Liver (tissue), 9 donors: ENCODE measurements around the gene NASP. TPM values are rescaled to one million over a fixed set of nuclear protein-coding genes. Genes with fewer than 3 reads are reported as not detected.

Experiments used
- DNase-seq: peaks from one replicate; pipeline ENCODE4 v3.0.0-alpha.2; 2017; ENCODE audit warnings: low spot score
- H3K27ac ChIP-seq, 2 donors: one replicate each; pipeline ENCODE4 v1.7.0; 2013; ENCODE audit warnings: inconsistent platforms in 2 of 2, low read length in 2 of 2, control low read depth in 1 of 2, low read depth in 1 of 2, mild to moderate bottlenecking in 1 of 2
- H3K27me3 ChIP-seq, 4 donors: one replicate each; pipeline versions ENCODE4 v1.6.1 to v1.7.0; 2013; ENCODE audit warnings: low read length in 3 of 4, inconsistent platforms in 1 of 4, mild to moderate bottlenecking in 1 of 4, moderate library complexity in 1 of 4; ENCODE audit not compliant: control insufficient read depth in 4 of 4, insufficient read depth in 4 of 4
- H3K36me3 ChIP-seq, 4 donors: one replicate each; pipeline versions ENCODE4 v1.6.1 to v1.7.0; 2013; ENCODE audit warnings: low read length in 3 of 4, mild to moderate bottlenecking in 3 of 4, low read depth in 1 of 4, moderate library complexity in 1 of 4; ENCODE audit not compliant: control insufficient read depth in 4 of 4, insufficient read depth in 3 of 4
- H3K4me1 ChIP-seq, 4 donors: one replicate each; pipeline versions ENCODE4 v1.6.1 to v1.7.0; 2013; ENCODE audit warnings: low read length in 3 of 4, mild to moderate bottlenecking in 3 of 4, moderate library complexity in 1 of 4; ENCODE audit not compliant: control insufficient read depth in 4 of 4, insufficient read depth in 4 of 4
- H3K4me3 ChIP-seq, 3 donors: one replicate each; pipeline versions ENCODE4 v1.6.1 to v1.7.0; 2013; ENCODE audit warnings: low read length in 3 of 3, control low read depth in 1 of 3, low read depth in 1 of 3, mild to moderate bottlenecking in 1 of 3
- H3K9ac ChIP-seq, 2 donors: one replicate each; pipeline ENCODE4 v1.7.0; 2013; ENCODE audit warnings: low read length in 2 of 2, mild to moderate bottlenecking in 2 of 2, moderate library complexity in 2 of 2, control low read depth in 1 of 2, low read depth in 1 of 2
- H3K9me3 ChIP-seq, 4 donors: one replicate each; pipeline versions ENCODE4 v1.6.1 to v1.7.0; 2013; ENCODE audit warnings: low read length in 3 of 4; ENCODE audit not compliant: control insufficient read depth in 4 of 4
- EGR1 ChIP-seq, 2 donors: IDR thresholded peaks; 2 replicates each; pipeline ENCODE4 v1.6.1; 2016 to 2018; ENCODE audit warnings: antibody characterized with exemption in 2 of 2, low read depth in 2 of 2
- FOXA1 ChIP-seq: IDR thresholded peaks from 2 replicates; pipeline ENCODE4 v1.6.1; 2016; ENCODE audit warnings: antibody characterized with exemption
- HNF4A ChIP-seq, 2 donors: conservative IDR thresholded peaks; 2 replicates each; pipeline ENCODE4 v1.6.1; 2016; ENCODE audit warnings: antibody characterized with exemption in 2 of 2, mild to moderate bottlenecking in 2 of 2
- HNF4G ChIP-seq: IDR thresholded peaks from 2 replicates; pipeline ENCODE4 v1.6.1; 2016; ENCODE audit warnings: antibody characterized with exemption
- JUND ChIP-seq, 2 donors: IDR thresholded peaks; 2 replicates each; pipeline ENCODE4 v1.6.1; 2016; ENCODE audit warnings: antibody characterized with exemption in 2 of 2
- NR2F2 ChIP-seq: IDR thresholded peaks from 2 replicates; pipeline ENCODE4 v1.6.1; 2016; ENCODE audit warnings: antibody characterized with exemption
- RAD21 ChIP-seq, 2 donors: IDR thresholded peaks; 2 replicates each; pipeline ENCODE4 v1.6.1; 2016; ENCODE audit warnings: antibody characterized with exemption in 2 of 2, mild to moderate bottlenecking in 2 of 2
- RXRA ChIP-seq, 2 donors: IDR thresholded peaks; 2 replicates each; pipeline ENCODE4 v1.6.1; 2017 to 2018; ENCODE audit warnings: antibody characterized with exemption in 2 of 2, mild to moderate bottlenecking in 1 of 2
- TAF1 ChIP-seq: conservative IDR thresholded peaks from 2 replicates; pipeline ENCODE4 v1.6.1; 2016; ENCODE audit warnings: antibody characterized with exemption, mild to moderate bottlenecking
- YY1 ChIP-seq: IDR thresholded peaks from 2 replicates; pipeline ENCODE4 v1.6.1; 2016; ENCODE audit warnings: antibody characterized with exemption, mild to moderate bottlenecking
- WGBS: extraction: QIAGEN DNeasy Blood & Tissue Kit; methylation state at CpG from one replicate; pipeline ENCODE4 v1.1.7; 2013; 5-methylcytosine and 5-hydroxymethylcytosine counted together
- polyA plus RNA-seq, 2 donors: library from polyadenylated mRNA; stranded (reverse) in 1 of 2; unstranded in 1 of 2; fragments of 200-250 nt in 1 of 2; fragments of >200 nt in 1 of 2; fragmentation: Nextera tagmentation in 1 of 2; extraction: Ambion mirVana in 1 of 2; gene quantifications; one replicate each; pipeline versions ENCODE4 v1.2.1 to v1.2.3, GENCODE V29; 2013 to 2015
- total RNA-seq, 2 donors: library from RNA; depleted of rRNA; stranded (reverse); fragments of >200 nt; gene quantifications; one replicate each; pipeline ENCODE4 v1.2.3, GENCODE V29; 2014
- TF ChIP-seq, protein P1 (sequence below): IDR thresholded peaks from 2 replicates; pipeline ENCODE4 v1.6.1; 2016; ENCODE audit warnings: antibody characterized with exemption, mild to moderate bottlenecking
- TF ChIP-seq, protein P2 (sequence below): IDR thresholded peaks from 2 replicates; pipeline ENCODE4 v1.6.1; 2016; ENCODE audit warnings: antibody characterized with exemption
- TF ChIP-seq, protein P3 (sequence below): fragments of 150-350 bp; IDR thresholded peaks from 2 replicates; pipeline ENCODE4 v1.5.1; 2017; ENCODE audit warnings: improper control_type of control experiment, low read depth, low read length; ENCODE audit not compliant: missing input control
- TF ChIP-seq, protein P4 (sequence below): IDR thresholded peaks from 2 replicates; pipeline ENCODE4 v1.6.1; 2016; ENCODE audit warnings: antibody characterized with exemption
- TF ChIP-seq, protein P5 (sequence below): IDR thresholded peaks from 2 replicates; pipeline ENCODE4 v1.6.1; 2016; ENCODE audit warnings: antibody characterized with exemption
- donor health status: healthy.
- donor health status: healthy.
- donor health status: healthy.
- donor health status: healthy.
- donor health status: healthy.

Gene NASP
- total and polyA plus RNA-seq, 4 donors: 24.9 to 74.9 (median 39.7) TPM

DNA sequence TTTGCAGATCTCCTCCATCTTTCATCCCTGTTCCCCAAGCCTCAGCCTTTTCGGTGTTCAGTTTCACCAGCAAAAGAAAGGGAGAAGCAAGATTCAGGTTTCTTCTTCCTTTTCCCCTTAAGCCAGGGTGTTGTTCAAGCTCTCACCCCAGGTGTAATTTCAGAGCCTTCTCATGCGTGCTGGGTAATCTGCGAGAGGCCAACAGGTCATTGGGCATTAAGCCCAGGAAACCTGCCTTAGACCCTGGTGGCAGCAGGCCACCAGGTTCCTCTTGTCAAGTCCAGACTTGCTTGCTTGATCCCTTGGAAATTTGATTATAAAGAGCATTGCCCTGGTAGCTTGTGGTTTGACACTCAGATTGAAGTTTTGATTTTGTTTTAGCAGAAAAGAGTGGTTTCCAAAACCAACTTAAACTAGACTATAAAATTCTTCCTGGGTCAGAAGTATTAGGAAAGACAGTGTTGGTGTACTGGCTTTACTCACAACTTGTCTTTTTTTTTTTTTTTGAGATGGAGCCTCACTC, 26.4 kb upstream of the NASP start:
- Histone ChIP-seq H3K27ac (peak overlapping the region; percentile 28 to 36), H3K27me3 (no peaks in the 10 kb centered on the region), H3K9ac (peak overlapping the region in 1 of 2 donors; percentile 61), H3K9me3 (no peaks in the 10 kb centered on the region), H3K4me3 (no peak overlapping the region), H3K4me1 (peaks cover 0 to 30% (median 15%) of the 10 kb centered on the region in 4 donors), H3K36me3 (peaks cover 2 to 15% (median 10%) of the 10 kb centered on the region in 4 donors)
- 29% methylated on average over 3 of the region's 3 CpGs for WGBS
- TF ChIP-seq, protein P1, sequence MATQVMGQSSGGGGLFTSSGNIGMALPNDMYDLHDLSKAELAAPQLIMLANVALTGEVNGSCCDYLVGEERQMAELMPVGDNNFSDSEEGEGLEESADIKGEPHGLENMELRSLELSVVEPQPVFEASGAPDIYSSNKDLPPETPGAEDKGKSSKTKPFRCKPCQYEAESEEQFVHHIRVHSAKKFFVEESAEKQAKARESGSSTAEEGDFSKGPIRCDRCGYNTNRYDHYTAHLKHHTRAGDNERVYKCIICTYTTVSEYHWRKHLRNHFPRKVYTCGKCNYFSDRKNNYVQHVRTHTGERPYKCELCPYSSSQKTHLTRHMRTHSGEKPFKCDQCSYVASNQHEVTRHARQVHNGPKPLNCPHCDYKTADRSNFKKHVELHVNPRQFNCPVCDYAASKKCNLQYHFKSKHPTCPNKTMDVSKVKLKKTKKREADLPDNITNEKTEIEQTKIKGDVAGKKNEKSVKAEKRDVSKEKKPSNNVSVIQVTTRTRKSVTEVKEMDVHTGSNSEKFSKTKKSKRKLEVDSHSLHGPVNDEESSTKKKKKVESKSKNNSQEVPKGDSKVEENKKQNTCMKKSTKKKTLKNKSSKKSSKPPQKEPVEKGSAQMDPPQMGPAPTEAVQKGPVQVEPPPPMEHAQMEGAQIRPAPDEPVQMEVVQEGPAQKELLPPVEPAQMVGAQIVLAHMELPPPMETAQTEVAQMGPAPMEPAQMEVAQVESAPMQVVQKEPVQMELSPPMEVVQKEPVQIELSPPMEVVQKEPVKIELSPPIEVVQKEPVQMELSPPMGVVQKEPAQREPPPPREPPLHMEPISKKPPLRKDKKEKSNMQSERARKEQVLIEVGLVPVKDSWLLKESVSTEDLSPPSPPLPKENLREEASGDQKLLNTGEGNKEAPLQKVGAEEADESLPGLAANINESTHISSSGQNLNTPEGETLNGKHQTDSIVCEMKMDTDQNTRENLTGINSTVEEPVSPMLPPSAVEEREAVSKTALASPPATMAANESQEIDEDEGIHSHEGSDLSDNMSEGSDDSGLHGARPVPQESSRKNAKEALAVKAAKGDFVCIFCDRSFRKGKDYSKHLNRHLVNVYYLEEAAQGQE: peak; percentile 30
- TF ChIP-seq RXRA (IDR thresholded peaks at IDR 0.05) (peak; percentile 65 to 71), RAD21 (IDR thresholded peaks at IDR 0.05) (peak; percentile 29 to 53), FOXA1 (no peak), EGR1 (IDR thresholded peaks at IDR 0.05; ENCODE audit: low read depth in 2 of 2) (no peak), YY1 (no peak), JUND (IDR thresholded peaks at IDR 0.05) (peak; percentile 12 to 29), NR2F2 (peak; percentile 83), HNF4A (conservative IDR thresholded peaks at IDR 0.05) (peak; percentile 74 to 77)
- TF ChIP-seq, protein P2, sequence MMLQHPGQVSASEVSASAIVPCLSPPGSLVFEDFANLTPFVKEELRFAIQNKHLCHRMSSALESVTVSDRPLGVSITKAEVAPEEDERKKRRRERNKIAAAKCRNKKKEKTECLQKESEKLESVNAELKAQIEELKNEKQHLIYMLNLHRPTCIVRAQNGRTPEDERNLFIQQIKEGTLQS: no peak
- TF ChIP-seq, protein P3, sequence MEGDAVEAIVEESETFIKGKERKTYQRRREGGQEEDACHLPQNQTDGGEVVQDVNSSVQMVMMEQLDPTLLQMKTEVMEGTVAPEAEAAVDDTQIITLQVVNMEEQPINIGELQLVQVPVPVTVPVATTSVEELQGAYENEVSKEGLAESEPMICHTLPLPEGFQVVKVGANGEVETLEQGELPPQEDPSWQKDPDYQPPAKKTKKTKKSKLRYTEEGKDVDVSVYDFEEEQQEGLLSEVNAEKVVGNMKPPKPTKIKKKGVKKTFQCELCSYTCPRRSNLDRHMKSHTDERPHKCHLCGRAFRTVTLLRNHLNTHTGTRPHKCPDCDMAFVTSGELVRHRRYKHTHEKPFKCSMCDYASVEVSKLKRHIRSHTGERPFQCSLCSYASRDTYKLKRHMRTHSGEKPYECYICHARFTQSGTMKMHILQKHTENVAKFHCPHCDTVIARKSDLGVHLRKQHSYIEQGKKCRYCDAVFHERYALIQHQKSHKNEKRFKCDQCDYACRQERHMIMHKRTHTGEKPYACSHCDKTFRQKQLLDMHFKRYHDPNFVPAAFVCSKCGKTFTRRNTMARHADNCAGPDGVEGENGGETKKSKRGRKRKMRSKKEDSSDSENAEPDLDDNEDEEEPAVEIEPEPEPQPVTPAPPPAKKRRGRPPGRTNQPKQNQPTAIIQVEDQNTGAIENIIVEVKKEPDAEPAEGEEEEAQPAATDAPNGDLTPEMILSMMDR: peak; percentile 17
- TF ChIP-seq, protein P4, sequence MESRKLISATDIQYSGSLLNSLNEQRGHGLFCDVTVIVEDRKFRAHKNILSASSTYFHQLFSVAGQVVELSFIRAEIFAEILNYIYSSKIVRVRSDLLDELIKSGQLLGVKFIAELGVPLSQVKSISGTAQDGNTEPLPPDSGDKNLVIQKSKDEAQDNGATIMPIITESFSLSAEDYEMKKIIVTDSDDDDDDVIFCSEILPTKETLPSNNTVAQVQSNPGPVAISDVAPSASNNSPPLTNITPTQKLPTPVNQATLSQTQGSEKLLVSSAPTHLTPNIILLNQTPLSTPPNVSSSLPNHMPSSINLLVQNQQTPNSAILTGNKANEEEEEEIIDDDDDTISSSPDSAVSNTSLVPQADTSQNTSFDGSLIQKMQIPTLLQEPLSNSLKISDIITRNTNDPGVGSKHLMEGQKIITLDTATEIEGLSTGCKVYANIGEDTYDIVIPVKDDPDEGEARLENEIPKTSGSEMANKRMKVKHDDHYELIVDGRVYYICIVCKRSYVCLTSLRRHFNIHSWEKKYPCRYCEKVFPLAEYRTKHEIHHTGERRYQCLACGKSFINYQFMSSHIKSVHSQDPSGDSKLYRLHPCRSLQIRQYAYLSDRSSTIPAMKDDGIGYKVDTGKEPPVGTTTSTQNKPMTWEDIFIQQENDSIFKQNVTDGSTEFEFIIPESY: peak; percentile 25
- TF ChIP-seq, protein P5, sequence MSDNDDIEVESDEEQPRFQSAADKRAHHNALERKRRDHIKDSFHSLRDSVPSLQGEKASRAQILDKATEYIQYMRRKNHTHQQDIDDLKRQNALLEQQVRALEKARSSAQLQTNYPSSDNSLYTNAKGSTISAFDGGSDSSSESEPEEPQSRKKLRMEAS: peak; percentile 35
- DNase-seq: no peak

DNA sequence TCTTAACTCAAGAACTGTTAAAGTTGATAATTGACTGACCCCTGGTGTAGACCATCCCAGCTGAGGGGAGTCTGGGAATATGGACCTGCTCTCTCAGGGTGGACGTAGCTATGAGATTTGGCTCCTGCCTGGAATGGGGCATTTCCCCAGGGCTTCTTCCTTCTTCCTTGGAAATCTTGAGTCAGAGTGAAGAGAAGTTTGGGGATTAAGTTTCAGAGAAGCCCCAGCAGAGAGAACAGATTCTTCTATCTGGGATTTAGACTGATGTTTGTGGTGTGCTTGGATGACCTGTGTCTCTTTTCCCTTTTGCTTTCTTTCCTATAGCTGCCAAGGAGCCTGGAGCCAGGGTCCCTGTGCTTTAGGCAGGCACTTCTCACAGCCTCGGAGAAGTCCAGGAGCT, 20.0 kb upstream of the NASP start:
- DNase-seq: no peak
- Histone ChIP-seq H3K27ac (no peak overlapping the region), H3K4me3 (no peak overlapping the region), H3K9me3 (no peaks in the 10 kb centered on the region), H3K4me1 (peaks cover 0 to 7% (median 0%) of the 10 kb centered on the region in 4 donors), H3K36me3 (peaks cover 10 to 45% (median 39%) of the 10 kb centered on the region in 4 donors), H3K9ac (no peak overlapping the region), H3K27me3 (no peaks in the 10 kb centered on the region)
- WGBS: 94% methylated on average over 2 of the region's 2 CpGs
- TF ChIP-seq NR2F2 (no peak), TAF1 (no peak), EGR1 (IDR thresholded peaks at IDR 0.05; ENCODE audit: low read depth in 2 of 2) (no peak), RAD21 (IDR thresholded peaks at IDR 0.05) (no peak), RXRA (IDR thresholded peaks at IDR 0.05) (no peak), JUND (IDR thresholded peaks at IDR 0.05) (no peak), FOXA1 (no peak), HNF4G (no peak), HNF4A (conservative IDR thresholded peaks at IDR 0.05) (no peak)
- TF ChIP-seq, protein P1: no peak
- TF ChIP-seq, protein P2: no peak
